ENCODE data around the gene SMURF2. TPM values are rescaled to one million over a fixed set of nuclear protein-coding genes. Genes with fewer than 3 reads are reported as not detected.

The SMURF2 gene
- total and polyA plus RNA-seq, 10 of the 15 experiments (the other 5 are each of a cell fraction or from before 2014, with no cell fraction given), result 2.8 to 13.4 (median 7.5) TPM

- TF ChIP-seq, protein P1, sequence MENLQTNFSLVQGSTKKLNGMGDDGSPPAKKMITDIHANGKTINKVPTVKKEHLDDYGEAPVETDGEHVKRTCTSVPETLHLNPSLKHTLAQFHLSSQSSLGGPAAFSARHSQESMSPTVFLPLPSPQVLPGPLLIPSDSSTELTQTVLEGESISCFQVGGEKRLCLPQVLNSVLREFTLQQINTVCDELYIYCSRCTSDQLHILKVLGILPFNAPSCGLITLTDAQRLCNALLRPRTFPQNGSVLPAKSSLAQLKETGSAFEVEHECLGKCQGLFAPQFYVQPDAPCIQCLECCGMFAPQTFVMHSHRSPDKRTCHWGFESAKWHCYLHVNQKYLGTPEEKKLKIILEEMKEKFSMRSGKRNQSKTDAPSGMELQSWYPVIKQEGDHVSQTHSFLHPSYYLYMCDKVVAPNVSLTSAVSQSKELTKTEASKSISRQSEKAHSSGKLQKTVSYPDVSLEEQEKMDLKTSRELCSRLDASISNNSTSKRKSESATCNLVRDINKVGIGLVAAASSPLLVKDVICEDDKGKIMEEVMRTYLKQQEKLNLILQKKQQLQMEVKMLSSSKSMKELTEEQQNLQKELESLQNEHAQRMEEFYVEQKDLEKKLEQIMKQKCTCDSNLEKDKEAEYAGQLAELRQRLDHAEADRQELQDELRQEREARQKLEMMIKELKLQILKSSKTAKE (IDR thresholded peaks at IDR 0.05; ENCODE audit: low read depth, poor library complexity, severe bottlenecking), result no peak
- TF ChIP-seq, protein P2, sequence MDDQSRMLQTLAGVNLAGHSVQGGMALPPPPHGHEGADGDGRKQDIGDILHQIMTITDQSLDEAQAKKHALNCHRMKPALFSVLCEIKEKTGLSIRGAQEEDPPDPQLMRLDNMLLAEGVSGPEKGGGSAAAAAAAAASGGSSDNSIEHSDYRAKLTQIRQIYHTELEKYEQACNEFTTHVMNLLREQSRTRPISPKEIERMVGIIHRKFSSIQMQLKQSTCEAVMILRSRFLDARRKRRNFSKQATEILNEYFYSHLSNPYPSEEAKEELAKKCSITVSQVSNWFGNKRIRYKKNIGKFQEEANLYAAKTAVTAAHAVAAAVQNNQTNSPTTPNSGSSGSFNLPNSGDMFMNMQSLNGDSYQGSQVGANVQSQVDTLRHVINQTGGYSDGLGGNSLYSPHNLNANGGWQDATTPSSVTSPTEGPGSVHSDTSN (IDR thresholded peaks at IDR 0.05; ENCODE audit: insufficient replicate concordance, low read depth, low read length), result peak; percentile 17
- TF ChIP-seq FOXK2 (IDR thresholded peaks at IDR 0.05) (no peak), SREBF1 (IDR thresholded peaks at IDR 0.05; ENCODE audit: low read length) (no peak; the same call in 1 of the 2 replicates), SUPT20H (IDR thresholded peaks at IDR 0.05; ENCODE audit: borderline replicate concordance, control insufficient read depth, low read depth, low read length) (no peak), NFXL1 (IDR thresholded peaks at IDR 0.05; ENCODE audit: borderline replicate concordance) (no peak), SRF (IDR thresholded peaks at IDR 0.05; ENCODE audit: low read depth in 2 of 2, low read length in 2 of 2) (peak in 1 of 2 experiments; percentile 30; a peak in 1 of 4 replicates), RAD51 (IDR thresholded peaks at IDR 0.05) (no peak), MTA3 (IDR thresholded peaks at IDR 0.05; ENCODE audit: borderline replicate concordance, low read length) (no peak; the same call in 1 of the 2 replicates), BRCA1 (IDR thresholded peaks at IDR 0.05; ENCODE audit: low read depth, low read length) (peak; percentile 33; the same call in 1 of the 2 replicates), ZNF274 (IDR thresholded peaks at IDR 0.05; ENCODE audit: insufficient read depth, insufficient read length) (no peak), CREM (IDR thresholded peaks at IDR 0.05; ENCODE audit: low read depth) (0 out of 2 replicates have a peak, but pooled peaks have one; percentile 53), CHD1 (IDR thresholded peaks at IDR 0.05; ENCODE audit: low read depth, low read length) (peak; percentile 91), EED (IDR thresholded peaks at IDR 0.05; ENCODE audit: low read depth) (no peak), IRF3 (IDR thresholded peaks at IDR 0.05) (no peak), SMAD1 (IDR thresholded peaks at IDR 0.05; ENCODE audit: low read depth, partially characterized antibody) (peak; percentile 51), SMAD5 (IDR thresholded peaks at IDR 0.05; ENCODE audit: low read depth) (no peak), ESRRA (IDR thresholded peaks at IDR 0.05; ENCODE audit: low read length) (no peak), SREBF2 (IDR thresholded peaks at IDR 0.05; ENCODE audit: low read length) (no peak), POLR2A (IDR thresholded peaks at IDR 0.05; ENCODE audit: low read depth, low read length) (no peak; the same call in none of the 2 replicates), GABPA (IDR thresholded peaks at IDR 0.05; ENCODE audit: low read depth) (no peak), IKZF1 (conservative IDR thresholded peaks at IDR 0.05) (no peak), IKZF2 (IDR thresholded peaks at IDR 0.05) (no peak), PKNOX1 (IDR thresholded peaks at IDR 0.05) (peak; percentile 46; the same call in 1 of the 2 replicates), ATF7 (IDR thresholded peaks at IDR 0.05; ENCODE audit: low read depth) (no peak), FOXM1 (IDR thresholded peaks at IDR 0.05; ENCODE audit: low read depth, low read length) (0 out of 2 replicates have a peak, but pooled peaks have one; percentile 13), CHD4 (IDR thresholded peaks at IDR 0.05) (no peak), CREB1 (IDR thresholded peaks at IDR 0.05; ENCODE audit: low read depth) (no peak)
Observed at GRCh38 chr17:64505340-64506200, 156.5 kb downstream of the SMURF2 start (continued).
